ENCODE measurements around the gene SOX21. TPM values are rescaled to one million over a fixed set of nuclear protein-coding genes. Genes with fewer than 3 reads are reported as not detected.
A peak's percentile ranks its signal among the peaks of the same experiment; 100 is the strongest.

Gene SOX21
- polyA plus RNA-seq, 2 of the 4 experiments (the other 2 are of a cell fraction), result 0.62 to 6.9 TPM

DNA sequence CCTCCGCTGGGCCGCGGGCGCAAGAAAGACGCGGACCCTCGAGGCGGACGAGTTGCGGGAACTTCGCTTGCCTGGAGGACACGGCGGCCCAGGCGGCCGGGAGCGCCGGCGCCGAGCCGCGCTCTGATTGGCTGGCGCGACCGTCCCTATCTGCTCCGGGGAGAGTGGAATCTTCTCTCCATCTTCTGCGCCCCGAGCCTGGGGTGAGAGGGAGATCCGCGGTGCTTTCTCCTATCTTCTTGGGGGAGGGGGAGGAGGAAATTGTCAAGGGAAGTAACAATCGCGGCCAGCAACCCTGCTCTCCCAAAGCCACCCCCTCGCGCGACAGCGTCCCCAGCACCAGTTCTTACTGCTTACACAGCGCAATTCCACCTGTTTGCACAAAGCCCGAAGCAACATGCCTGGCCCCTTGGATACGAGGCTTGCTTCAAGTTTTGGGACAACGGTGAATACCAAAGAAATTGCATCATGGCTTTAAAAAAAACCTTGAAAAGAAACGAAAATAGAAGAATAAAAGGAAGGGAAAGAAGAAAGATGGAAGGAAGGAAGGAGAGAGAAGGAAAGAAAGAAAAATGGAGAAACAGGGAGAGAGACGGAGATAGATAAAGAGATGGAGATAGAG, 4.8 kb downstream of the SOX21 start:
- 8% methylated on average over 20 of the region's 41 CpGs for WGBS (ENCODE audit: missing lambda C conversion rate)
- DNase-seq (ENCODE audit: low read depth in 1 of 2, low spot score in 1 of 2), result peak; percentile 18 to 48
- ChIA-PET CTCF (no interaction called here), POLR2A (no interaction called here)
- Histone ChIP-seq H3K27ac (no peak overlapping the region), H3K9me3 (no peaks in the 10 kb centered on the region), H3K4me3 (peak overlapping the region; percentile 34), H3K4me2 (peak overlapping the region; percentile 74), H3K4me1 (no peaks in the 10 kb centered on the region)
- TF ChIP-seq FOSB (CRISPR knock-in tag; IDR thresholded peaks at IDR 0.05) (no peak), MAFK (IDR thresholded peaks at IDR 0.05; ENCODE audit: partially characterized antibody) (peak; percentile 31), RNF2 (IDR thresholded peaks at IDR 0.05; ENCODE audit: borderline replicate concordance, low read depth) (0 out of 2 replicates have a peak, but pooled peaks have one; percentile 41), RARB (CRISPR knock-in tag; IDR thresholded peaks at IDR 0.05) (no peak)
- TF ChIP-seq, protein P1, sequence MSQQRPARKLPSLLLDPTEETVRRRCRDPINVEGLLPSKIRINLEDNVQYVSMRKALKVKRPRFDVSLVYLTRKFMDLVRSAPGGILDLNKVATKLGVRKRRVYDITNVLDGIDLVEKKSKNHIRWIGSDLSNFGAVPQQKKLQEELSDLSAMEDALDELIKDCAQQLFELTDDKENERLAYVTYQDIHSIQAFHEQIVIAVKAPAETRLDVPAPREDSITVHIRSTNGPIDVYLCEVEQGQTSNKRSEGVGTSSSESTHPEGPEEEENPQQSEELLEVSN (IDR thresholded peaks at IDR 0.05; ENCODE audit: borderline replicate concordance, low read depth), result peak; percentile 30; the same call in 1 of the 2 replicates
- FAIRE-seq, result no peak
- ATAC-seq, result peak; percentile 27 to 67; a peak in 3 of 6 replicates

DNA sequence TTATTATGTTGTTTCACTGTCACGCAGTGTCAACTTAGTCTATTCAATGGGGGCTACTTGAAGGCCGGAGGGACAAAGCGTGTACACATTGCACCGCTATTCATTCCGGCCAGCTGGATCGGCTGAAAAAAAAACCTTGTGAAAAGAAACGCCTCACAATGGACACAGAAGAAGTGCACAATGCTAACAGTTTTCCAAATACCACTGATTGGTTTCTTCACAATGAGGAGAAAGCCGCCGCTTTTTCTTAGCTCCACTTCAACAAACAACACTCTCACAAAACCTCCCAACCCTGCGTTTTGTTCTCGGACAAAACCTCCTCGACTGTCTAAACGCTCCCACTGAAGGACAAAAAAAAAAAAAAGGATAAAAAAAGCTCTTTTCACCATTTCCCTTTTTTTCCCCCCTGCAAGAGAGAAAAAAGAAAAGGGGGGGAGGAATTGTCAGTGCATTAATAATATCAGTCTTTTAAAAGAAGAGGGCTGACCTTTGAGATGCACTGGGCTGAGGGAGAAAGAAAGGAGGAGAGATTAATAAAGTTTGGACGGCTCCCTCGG, 5.4 kb downstream of the SOX21 start:
- CTCF ChIA-PET, result no interaction called here
- no peak for ATAC-seq

More for the DNA sequence above, 5.4 kb downstream of the SOX21 start:
- WGBS (ENCODE audit: missing lambda C conversion rate), result 66% methylated on average over 15 of the region's 15 CpGs
- Histone ChIP-seq H3K27ac (no peak overlapping the region), H3K9me3 (no peaks in the 10 kb centered on the region), H3K4me2 (peak overlapping the region; percentile 74), H3K4me1 (no peaks in the 10 kb centered on the region), H3K4me3 (peak overlapping the region; percentile 34)
- no peak for FAIRE-seq
- POLR2A ChIA-PET, result no interaction called here
- TF ChIP-seq FOXS1 (CRISPR knock-in tag; IDR thresholded peaks at IDR 0.05), result no peak
- TF ChIP-seq, protein P2, sequence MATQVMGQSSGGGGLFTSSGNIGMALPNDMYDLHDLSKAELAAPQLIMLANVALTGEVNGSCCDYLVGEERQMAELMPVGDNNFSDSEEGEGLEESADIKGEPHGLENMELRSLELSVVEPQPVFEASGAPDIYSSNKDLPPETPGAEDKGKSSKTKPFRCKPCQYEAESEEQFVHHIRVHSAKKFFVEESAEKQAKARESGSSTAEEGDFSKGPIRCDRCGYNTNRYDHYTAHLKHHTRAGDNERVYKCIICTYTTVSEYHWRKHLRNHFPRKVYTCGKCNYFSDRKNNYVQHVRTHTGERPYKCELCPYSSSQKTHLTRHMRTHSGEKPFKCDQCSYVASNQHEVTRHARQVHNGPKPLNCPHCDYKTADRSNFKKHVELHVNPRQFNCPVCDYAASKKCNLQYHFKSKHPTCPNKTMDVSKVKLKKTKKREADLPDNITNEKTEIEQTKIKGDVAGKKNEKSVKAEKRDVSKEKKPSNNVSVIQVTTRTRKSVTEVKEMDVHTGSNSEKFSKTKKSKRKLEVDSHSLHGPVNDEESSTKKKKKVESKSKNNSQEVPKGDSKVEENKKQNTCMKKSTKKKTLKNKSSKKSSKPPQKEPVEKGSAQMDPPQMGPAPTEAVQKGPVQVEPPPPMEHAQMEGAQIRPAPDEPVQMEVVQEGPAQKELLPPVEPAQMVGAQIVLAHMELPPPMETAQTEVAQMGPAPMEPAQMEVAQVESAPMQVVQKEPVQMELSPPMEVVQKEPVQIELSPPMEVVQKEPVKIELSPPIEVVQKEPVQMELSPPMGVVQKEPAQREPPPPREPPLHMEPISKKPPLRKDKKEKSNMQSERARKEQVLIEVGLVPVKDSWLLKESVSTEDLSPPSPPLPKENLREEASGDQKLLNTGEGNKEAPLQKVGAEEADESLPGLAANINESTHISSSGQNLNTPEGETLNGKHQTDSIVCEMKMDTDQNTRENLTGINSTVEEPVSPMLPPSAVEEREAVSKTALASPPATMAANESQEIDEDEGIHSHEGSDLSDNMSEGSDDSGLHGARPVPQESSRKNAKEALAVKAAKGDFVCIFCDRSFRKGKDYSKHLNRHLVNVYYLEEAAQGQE (IDR thresholded peaks at IDR 0.05), result no peak
- no peak for TF ChIP-seq HOXB13 (CRISPR knock-in tag; IDR thresholded peaks at IDR 0.05; ENCODE audit: low read depth)
- TF ChIP-seq ZFP36 (IDR thresholded peaks at IDR 0.05; ENCODE audit: borderline replicate concordance, partially characterized antibody), result no peak
- no peak for TF ChIP-seq FOSB (CRISPR knock-in tag; IDR thresholded peaks at IDR 0.05)
- TF ChIP-seq NPAS2 (CRISPR knock-in tag; IDR thresholded peaks at IDR 0.05; ENCODE audit: borderline replicate concordance), result no peak
- TF ChIP-seq HEYL (CRISPR knock-in tag; IDR thresholded peaks at IDR 0.05), result no peak
- TF ChIP-seq, protein P3, sequence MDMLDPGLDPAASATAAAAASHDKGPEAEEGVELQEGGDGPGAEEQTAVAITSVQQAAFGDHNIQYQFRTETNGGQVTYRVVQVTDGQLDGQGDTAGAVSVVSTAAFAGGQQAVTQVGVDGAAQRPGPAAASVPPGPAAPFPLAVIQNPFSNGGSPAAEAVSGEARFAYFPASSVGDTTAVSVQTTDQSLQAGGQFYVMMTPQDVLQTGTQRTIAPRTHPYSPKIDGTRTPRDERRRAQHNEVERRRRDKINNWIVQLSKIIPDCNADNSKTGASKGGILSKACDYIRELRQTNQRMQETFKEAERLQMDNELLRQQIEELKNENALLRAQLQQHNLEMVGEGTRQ (IDR thresholded peaks at IDR 0.05), result no peak
- no peak for TF ChIP-seq ZC3H11A (IDR thresholded peaks at IDR 0.05)
- no peak for TF ChIP-seq NFE2L2 (conservative IDR thresholded peaks at IDR 0.05; ENCODE audit: low read length)
- TF ChIP-seq NR3C1 (IDR thresholded peaks at IDR 0.05), result no peak
- no peak for TF ChIP-seq GATA3 (IDR thresholded peaks at IDR 0.05; ENCODE audit: borderline replicate concordance)
- TF ChIP-seq, protein P4, sequence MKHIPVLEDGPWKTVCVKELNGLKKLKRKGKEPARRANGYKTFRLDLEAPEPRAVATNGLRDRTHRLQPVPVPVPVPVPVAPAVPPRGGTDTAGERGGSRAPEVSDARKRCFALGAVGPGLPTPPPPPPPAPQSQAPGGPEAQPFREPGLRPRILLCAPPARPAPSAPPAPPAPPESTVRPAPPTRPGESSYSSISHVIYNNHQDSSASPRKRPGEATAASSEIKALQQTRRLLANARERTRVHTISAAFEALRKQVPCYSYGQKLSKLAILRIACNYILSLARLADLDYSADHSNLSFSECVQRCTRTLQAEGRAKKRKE (CRISPR knock-in tag; IDR thresholded peaks at IDR 0.05; ENCODE audit: low read depth), result no peak
- TF ChIP-seq, protein P5, sequence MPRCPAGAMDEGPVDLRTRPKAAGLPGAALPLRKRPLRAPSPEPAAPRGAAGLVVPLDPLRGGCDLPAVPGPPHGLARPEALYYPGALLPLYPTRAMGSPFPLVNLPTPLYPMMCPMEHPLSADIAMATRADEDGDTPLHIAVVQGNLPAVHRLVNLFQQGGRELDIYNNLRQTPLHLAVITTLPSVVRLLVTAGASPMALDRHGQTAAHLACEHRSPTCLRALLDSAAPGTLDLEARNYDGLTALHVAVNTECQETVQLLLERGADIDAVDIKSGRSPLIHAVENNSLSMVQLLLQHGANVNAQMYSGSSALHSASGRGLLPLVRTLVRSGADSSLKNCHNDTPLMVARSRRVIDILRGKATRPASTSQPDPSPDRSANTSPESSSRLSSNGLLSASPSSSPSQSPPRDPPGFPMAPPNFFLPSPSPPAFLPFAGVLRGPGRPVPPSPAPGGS (IDR thresholded peaks at IDR 0.05), result no peak
- no peak for TF ChIP-seq EP300 (IDR thresholded peaks at IDR 0.05)
- DNase-seq (ENCODE audit: low read depth in 1 of 2, low spot score in 1 of 2), result no peak

Measured in A549 (cell line).